ENCODE data around the gene SPHK2. TPM values are rescaled to one million over a fixed set of nuclear protein-coding genes. Genes with fewer than 3 reads are reported as not detected.

SPHK2 gene
- total and polyA plus RNA-seq, 2 of the 8 experiments (the other 6 are each of a cell fraction or from before 2014, with no cell fraction given) = 43.9 to 60.9 TPM

DNA sequence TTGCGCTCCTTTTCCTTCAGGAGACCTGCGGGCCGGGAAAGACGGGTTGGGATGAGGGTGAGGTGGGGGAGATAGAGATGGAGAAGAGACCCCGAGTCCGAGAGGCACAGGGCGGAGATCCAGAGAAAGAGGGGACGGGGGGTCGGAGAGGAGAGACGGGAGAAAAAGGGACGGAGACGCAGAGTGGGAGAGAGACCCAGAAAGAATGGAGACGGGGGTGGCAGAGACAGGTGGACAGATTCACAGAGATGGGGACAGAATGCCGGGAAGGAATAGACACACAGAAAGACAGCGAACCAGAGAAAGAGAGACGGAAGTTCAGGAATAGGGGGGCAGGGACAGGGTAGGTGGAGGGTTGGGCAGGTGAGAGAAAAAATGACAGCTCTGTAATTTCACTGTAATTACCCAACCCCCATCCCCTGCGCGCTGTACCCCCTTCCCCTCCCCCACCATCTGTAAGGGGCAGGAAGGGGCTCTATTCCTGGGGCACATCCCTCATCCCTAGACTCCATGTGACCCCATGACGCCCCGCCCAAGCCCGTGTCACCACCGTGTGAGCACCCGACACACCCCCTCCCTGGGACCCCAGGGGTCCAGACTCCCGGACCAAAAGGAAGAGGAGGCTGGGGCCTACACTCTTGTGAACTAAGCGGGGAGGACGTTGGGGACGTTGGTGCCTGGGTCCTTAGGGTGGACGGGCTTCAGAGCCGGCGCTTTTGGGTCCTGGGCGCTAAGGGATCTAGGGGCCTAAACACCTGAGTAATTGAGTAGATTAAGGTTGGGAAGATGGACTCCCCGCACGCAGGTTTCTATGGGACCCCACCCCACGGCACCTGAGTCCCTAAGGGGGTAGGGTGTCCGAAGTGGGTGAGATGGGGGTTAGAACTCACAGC lies 16.9 kb downstream of the SPHK2 start:
- H3K56ac ChIP-seq (replicated peaks; ENCODE audit: insufficient read length, low read depth, low read length) = no peak overlapping the region
- POLR2A ChIA-PET (ENCODE audit: partially characterized antibody) = interaction anchor here (0.7 to 30.9 kb wide), 3 partner anchors 8 to 24 kb away, joined by 3 to 788 read pairs (median 3); partner anchors contain the start of genes CA11, FAM83E, RPL18 and SPACA4
- H4K8ac ChIP-seq (ENCODE audit: extremely low read depth, insufficient read depth, low read length) = no peak overlapping the region; the same call in 1 of the 2 replicates
- TF ChIP-seq MAFK (IDR thresholded peaks at IDR 0.05; ENCODE audit: low read depth, low read length) (no peak), JUN (IDR thresholded peaks at IDR 0.05; ENCODE audit: low read depth, low read length) (no peak), TAF1 (IDR thresholded peaks at IDR 0.05; ENCODE audit: low read depth, low read length) (no peak), SIN3A (conservative IDR thresholded peaks at IDR 0.05 in 1 of 2, IDR thresholded peaks at IDR 0.05 in 1 of 2; ENCODE audit: low read depth in 1 of 2, low read length in 2 of 2) (0 out of 4 replicates have a peak, but pooled peaks of 1 of the 2 experiments have one; percentile 2)
- no peaks in the 10 kb centered on the region for H3K79me2 ChIP-seq (ENCODE audit: control insufficient read depth in 1 of 2, insufficient read depth in 2 of 2, low read length in 2 of 2)
- H2BK120ac ChIP-seq (replicated peaks; ENCODE audit: low read depth, low read length) = no peak overlapping the region
- H3K4ac ChIP-seq (replicated peaks; ENCODE audit: insufficient read length, low read depth, low read length) = no peak overlapping the region
- H3K23ac ChIP-seq (ENCODE audit: insufficient read length) = no peak overlapping the region
- no peaks in the 10 kb centered on the region for H3K9me3 ChIP-seq (ENCODE audit: insufficient read depth in 2 of 2, low read depth in 1 of 2, low read length in 1 of 2)
- CTCF ChIA-PET (ENCODE audit: partially characterized antibody) = no interaction called here
- H3K27me3 ChIP-seq (replicated peaks in 1 of 4; ENCODE audit: control insufficient read depth in 3 of 4, extremely low read depth in 1 of 4, insufficient read depth in 3 of 4, low read length in 3 of 4) = peaks cover 0 to 2% (median 0%) of the 10 kb centered on the region in 4 experiments; a peak in 2 of 7 replicates
- H3K14ac ChIP-seq (ENCODE audit: insufficient read length) = no peak overlapping the region
- H3K4me1 ChIP-seq (replicated peaks in 1 of 4; ENCODE audit: control insufficient read depth in 3 of 4, insufficient read depth in 4 of 4, low read length in 3 of 4) = peaks cover 9 to 30% (median 22%) of the 10 kb centered on the region in 4 experiments
- no peak overlapping the region for H3K27ac ChIP-seq (ENCODE audit: low read depth, low read length)
- H2BK5ac ChIP-seq (ENCODE audit: low read depth, low read length) = no peak overlapping the region
- no peak overlapping the region for H4K5ac ChIP-seq (ENCODE audit: insufficient read length, low read depth, low read length)
- no peaks in the 10 kb centered on the region for H3K36me3 ChIP-seq (ENCODE audit: control insufficient read depth in 2 of 4, insufficient read depth in 4 of 4, low read length in 3 of 4)
- H4K20me1 ChIP-seq (replicated peaks in 1 of 2; ENCODE audit: control insufficient read depth in 1 of 2, insufficient read depth in 2 of 2, low read length in 2 of 2) = peaks cover 0 to 3% of the 10 kb centered on the region in 2 experiments
- no peak overlapping the region for H2AFZ ChIP-seq (ENCODE audit: low read length)
- peaks cover 25% of the 10 kb centered on the region for H3K23me2 ChIP-seq (ENCODE audit: low read depth, low read length)
- no peak overlapping the region for H2BK15ac ChIP-seq (ENCODE audit: low read length)
- peak overlapping the region; percentile 58 to 74 (median 66) for H3K4me3 ChIP-seq (ENCODE audit: extremely low read depth in 1 of 4, insufficient read depth in 2 of 4, low read depth in 3 of 4, low read length in 4 of 4)
- H3K9ac ChIP-seq (replicated peaks in 1 of 4; ENCODE audit: extremely low read depth in 1 of 4, low read depth in 3 of 4, low read length in 3 of 4) = peak overlapping the region in 1 of 4 experiments; percentile 57; a peak in 1 of 7 replicates
- H2AK5ac ChIP-seq (ENCODE audit: low read depth, low read length) = no peak overlapping the region
- FAIRE-seq (no peak), DNase-seq (ENCODE audit: low read depth in 1 of 2, low spot score in 2 of 2) (peak in 1 of 2 experiments; percentile 60)
- H3K4me2 ChIP-seq (ENCODE audit: insufficient read depth in 1 of 2, low read depth in 2 of 2, low read length in 2 of 2) = peak overlapping the region; percentile 94 to 95
- H2BK20ac ChIP-seq (ENCODE audit: low read length) = no peak overlapping the region
- 6% methylated on average over 21 of the region's 35 CpGs; no CpG with 5 or more reads in 1 of the 2 experiments for WGBS, 2 experiments (ENCODE audit: extremely low coverage in 1 of 2, insufficient coverage in 1 of 2, insufficient read length in 1 of 2, insufficient replicate concordance in 2 of 2, low coverage in 1 of 2, low lambda C conversion rate in 2 of 2, missing lambda C conversion rate in 1 of 2)
- no peaks in the 10 kb centered on the region for H3K79me1 ChIP-seq (ENCODE audit: low read depth, low read length)
- H4K91ac ChIP-seq (replicated peaks; ENCODE audit: insufficient read length, low read length) = no peak overlapping the region
- no peak overlapping the region for H3K18ac ChIP-seq (ENCODE audit: extremely low read depth, low read length)
- no peak overlapping the region for H2BK12ac ChIP-seq (ENCODE audit: low read depth, low read length)

Data from H1 (cell line).